Peyer's patch (tissue), 4 donors: ENCODE measurements around the gene CKS2.

ENCODE experiments used
- CTCF ChIP-seq, 6 experiments: fragments of 450-650 bp in 4 of 6; fragments of 200-600 bp in 2 of 6; sonication (generic) in 1 of 6; IDR thresholded peaks; one replicate each; pipeline ENCODE4 v1.5.1; 2017 to 2019; ENCODE audit warnings: antibody characterized with exemption in 6 of 6, mild to moderate bottlenecking in 3 of 6, moderate library complexity in 1 of 6
- POLR2A ChIP-seq, 2 donors: fragments of 450-650 bp; IDR thresholded peaks; one replicate each; pipeline ENCODE4 v1.5.1; 2017; ENCODE audit warnings: antibody characterized with exemption in 2 of 2, mild to moderate bottlenecking in 2 of 2, moderate library complexity in 2 of 2

DNA sequence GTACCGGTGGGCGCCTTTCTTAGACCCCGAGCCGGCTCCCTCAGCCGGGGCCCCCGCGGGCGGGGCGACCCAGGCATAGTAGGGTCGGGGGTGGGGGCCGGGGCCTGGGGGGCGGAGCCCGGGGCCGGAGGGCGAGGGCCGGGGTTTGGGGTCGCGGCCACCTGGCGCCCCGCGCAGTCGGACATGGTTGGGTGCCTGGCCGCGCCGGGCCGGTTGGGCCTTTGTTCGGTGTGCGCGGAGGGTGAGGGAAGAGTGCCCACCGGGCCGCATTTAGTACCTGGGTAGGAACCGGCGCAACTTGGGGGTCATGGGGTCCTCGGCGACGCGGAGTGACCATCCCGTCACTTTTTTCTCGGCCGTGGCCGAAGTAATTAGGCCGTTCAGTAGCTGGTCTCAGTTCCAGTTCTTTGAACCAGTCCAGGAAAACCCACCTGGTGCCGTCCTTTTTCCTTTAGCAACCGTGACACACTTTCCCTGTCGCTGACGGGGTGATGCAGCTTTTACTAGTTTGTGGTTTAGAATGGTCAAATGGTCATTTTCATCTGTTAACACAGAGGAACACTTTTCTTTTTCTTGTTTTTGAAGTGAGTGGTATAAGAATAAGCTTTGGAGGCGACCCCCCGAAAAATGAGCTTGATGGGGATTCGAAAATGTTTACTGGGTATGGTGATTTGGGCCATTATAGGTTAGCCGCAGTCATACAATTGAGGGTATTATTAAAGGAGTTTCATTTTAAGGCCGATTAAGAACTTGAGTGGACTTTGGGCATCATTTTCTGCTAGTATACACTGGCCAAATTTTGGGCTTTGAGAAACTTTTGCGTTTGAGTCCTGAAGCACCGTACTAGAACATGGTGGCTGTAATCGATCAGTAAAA is 589 bp downstream of the CKS2 start:
- TF ChIP-seq CTCF (IDR thresholded peaks at IDR 0.05) (no peak), POLR2A (IDR thresholded peaks at IDR 0.05) (no peak)
